B cell (primary cell): ENCODE measurements around the gene SYNGR3.

Source experiments
- EZH2 ChIP-seq: IDR thresholded peaks from 2 replicates; pipeline ENCODE4 v1.6.1; 2012; ENCODE audit warnings: borderline replicate concordance, low read depth, mild to moderate bottlenecking, moderate library complexity, low read length; ENCODE audit not compliant: insufficient read depth, poor library complexity, severe bottlenecking
- TF ChIP-seq, protein P1 (sequence below): fragments of 200-600 bp; IDR thresholded peaks from one replicate; pipeline ENCODE4 v1.8.0; 2022; ENCODE audit warnings: antibody characterized with exemption, mild to moderate bottlenecking

- TF ChIP-seq, protein P1, sequence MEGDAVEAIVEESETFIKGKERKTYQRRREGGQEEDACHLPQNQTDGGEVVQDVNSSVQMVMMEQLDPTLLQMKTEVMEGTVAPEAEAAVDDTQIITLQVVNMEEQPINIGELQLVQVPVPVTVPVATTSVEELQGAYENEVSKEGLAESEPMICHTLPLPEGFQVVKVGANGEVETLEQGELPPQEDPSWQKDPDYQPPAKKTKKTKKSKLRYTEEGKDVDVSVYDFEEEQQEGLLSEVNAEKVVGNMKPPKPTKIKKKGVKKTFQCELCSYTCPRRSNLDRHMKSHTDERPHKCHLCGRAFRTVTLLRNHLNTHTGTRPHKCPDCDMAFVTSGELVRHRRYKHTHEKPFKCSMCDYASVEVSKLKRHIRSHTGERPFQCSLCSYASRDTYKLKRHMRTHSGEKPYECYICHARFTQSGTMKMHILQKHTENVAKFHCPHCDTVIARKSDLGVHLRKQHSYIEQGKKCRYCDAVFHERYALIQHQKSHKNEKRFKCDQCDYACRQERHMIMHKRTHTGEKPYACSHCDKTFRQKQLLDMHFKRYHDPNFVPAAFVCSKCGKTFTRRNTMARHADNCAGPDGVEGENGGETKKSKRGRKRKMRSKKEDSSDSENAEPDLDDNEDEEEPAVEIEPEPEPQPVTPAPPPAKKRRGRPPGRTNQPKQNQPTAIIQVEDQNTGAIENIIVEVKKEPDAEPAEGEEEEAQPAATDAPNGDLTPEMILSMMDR = no peak
- no peak for TF ChIP-seq EZH2
Measured at GRCh38 chr16:1944612-1945199, 45.1 kb upstream of the SYNGR3 start.
